HG03439 (cell line): ENCODE data around the gene SPOCK1.

ENCODE experiments used
- ATAC-seq: cut with Tn5 transposase; IDR thresholded peaks from one replicate; pipeline ENCODE4 v1.9.1; 2021; ENCODE audit warnings: mild to moderate bottlenecking, moderate library complexity; ENCODE audit not compliant: unreplicated experiment

Gene SPOCK1

GRCh38 chr5:137336161-137336560 lies 163.0 kb downstream of the SPOCK1 start:
- ATAC-seq: no peak

DNA sequence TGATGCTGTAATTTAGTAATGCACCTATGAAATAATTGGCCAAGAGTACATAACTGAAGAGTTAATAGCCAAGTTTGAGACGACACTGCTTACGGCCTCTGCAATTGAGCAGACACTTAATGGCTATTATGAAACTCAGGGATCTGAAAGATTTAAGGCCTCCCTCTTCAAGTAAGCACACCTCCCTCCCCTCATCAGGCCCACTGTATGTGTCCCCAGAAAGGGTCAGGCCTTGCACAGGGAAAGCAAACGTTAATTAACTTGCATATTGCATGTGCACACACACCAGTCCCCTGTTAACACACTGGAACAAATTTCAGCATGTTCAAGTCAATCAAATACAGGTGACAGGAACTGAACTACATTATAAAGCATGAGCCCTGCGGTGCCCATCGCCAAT lies 163.6 kb downstream of the SPOCK1 start:
- ATAC-seq: no peak

GRCh38 chr5:137333928-137334327 lies 165.2 kb downstream of the SPOCK1 start:
- no peak for ATAC-seq

- ATAC-seq: no peak
Measured at GRCh38 chr5:137333475-137333874, 165.7 kb downstream of the SPOCK1 start.

- no peak for ATAC-seq
Measured at GRCh38 chr5:137332296-137332695, 166.8 kb downstream of the SPOCK1 start.

GRCh38 chr5:137329586-137330296 lies 169.4 kb downstream of the SPOCK1 start:
- no peak for ATAC-seq

DNA sequence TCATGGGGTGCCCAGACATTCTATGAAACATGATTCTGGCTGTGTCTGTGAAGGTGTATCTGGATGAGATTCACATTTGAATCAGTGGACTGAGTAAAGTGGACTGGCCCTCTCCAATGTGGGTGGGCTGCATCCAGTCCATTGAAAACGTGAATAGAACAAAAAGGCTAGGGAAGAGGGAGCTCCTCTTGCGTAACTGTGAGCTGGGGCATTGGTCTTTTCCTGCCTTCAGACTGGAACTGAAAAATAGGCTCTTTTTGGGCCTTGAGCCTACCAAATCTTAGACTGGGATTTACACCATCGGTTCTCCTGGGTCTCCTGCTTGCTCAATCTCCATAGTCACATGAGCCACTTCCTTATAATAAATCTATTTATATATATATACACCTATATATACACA lies 170.1 kb downstream of the SPOCK1 start:
- ATAC-seq: no peak

DNA sequence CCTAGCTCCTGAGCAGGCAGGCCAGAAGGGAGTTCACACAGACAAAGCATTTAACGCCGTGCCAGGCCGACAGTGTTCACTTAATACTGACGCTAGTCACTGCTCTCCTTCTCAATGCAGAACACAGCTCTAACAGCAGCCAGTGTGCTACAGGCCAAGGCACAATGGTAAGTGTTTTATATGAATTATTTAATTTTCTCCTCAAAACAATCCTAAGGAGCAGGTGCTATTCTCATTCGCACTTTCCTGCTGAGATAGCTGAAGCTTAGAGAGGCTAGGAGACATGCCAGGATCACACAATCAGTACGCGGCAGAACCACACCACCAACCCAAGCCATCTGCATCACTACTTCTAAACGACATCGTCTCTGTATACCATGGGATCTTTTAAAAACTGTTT lies 170.7 kb downstream of the SPOCK1 start:
- no peak for ATAC-seq

DNA sequence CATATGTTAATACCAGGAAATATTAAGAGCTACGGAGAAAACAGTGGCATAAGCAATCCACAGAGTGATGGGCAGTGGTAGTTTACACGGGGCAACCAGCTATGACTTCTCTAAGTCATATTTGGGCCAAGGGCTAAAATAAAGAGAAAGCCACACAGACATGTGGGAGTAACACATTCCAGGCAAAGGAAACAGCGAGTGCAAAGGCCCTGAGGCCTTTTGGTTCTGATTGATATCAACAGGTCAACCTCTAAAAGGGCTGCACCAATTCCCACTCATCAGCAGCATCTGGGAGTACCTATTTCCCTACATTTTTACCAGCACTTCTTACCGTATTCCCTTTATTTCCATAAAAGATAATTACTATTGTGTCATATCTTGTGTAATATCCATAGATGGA lies 173.4 kb downstream of the SPOCK1 start:
- ATAC-seq: no peak

- no peak for ATAC-seq
Measured at GRCh38 chr5:137320056-137321045, 178.8 kb downstream of the SPOCK1 start.

- ATAC-seq: no peak
Measured at GRCh38 chr5:137318027-137318426, 181.1 kb downstream of the SPOCK1 start.

DNA sequence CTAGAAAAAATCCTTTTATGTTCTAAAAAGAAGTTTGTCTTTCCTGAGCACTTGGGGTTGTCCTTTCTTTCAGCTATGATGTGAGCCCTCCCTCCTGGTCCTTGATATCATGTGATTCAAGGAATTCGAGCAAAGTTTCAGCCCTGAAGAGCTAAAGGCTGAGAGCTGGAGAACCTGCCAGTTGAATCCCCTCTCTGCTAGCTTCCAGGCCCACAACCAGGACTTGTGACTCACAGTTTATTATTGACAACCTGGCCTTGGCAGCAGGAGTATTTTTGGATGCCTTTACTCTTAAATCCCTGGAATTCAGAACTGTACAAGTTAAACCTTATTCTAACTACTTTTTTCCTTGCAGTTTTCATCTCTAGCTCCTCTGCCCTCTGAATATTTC lies 182.8 kb downstream of the SPOCK1 start:
- no peak for ATAC-seq

DNA sequence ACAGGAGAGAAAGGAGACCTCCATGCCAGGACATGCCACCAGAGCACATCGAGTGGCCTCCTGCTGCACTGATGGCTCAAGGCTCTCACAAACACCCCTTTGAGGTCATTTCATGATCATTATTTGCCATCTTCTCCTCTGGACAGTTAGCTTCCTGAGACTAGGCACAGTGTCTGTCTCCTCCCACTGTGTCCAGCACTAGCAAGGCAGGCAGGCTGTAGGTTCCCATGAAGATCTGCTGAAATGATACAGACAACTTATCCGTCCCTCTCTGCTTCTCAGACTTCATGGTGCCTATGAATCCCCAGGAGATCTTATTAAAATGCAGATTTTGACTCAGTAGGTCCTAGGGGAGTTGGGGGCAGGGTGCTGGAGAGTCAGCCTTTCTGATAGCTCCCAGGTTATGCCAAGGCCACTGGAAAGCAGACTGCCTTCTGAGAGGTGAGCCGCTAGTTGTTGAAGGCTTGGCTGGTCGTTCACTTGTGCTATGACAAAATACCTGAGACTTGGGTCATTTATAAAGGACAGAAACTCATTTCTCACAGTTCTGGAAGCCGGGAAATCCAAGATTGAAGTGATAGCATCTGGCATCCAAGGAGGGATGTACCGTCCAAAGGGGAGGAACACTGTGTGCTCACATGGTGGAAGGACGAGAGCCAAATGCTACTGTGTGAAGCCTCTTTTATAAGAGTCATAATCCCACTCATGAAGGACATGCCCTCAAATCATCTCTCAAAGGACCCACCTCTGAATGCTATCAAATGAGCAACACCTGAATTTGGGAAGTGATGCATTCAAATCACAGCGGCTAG lies 183.4 kb downstream of the SPOCK1 start:
- ATAC-seq: no peak

DNA sequence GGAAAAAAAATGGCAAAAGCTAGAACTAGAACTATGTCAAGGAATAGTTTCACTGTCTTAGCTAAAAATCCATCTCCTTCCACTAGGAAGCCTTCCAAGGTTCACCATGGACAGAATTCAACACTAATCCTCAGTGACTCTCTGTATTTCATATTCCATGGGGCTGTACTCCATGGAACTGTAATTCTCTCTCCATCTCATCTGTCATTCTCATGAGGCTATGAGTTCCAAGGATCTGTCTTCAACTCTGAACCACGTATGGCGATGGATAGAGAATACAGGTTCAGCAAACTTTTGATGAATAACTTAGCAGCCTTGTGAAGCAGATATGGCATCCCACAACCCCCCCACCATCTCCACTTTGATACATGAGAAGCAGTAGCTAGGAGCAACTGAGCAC lies 184.0 kb downstream of the SPOCK1 start:
- no peak for ATAC-seq

DNA sequence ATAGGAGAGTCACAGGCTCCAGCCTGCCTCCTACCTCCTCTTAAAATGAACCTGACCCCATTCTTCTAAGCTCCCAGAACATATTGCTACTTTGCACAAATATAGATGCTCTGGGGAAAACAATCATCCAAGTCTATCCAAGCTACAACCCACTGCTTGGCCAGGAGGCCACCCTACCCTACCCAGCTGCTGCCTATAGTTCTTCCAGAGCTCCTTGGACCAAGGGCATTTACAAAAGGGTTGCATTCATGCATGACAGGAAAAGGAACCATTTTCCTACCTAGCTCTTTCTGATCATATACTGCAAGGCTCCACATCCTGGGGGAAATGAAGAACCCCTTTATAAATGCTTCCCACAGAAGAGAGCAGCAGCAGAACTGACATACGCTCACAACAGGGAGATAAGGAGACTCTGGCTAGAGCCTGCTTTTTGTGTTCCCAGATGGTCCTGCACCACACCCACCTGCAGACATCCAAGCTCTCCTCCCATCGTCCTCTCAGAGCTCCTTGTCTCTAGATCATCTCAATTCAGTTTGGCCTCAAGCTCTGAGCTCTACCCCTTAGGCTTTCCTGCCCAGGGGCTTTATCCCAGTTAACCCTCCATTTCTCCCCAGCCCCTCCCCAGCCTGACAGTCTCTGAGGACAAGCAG lies 185.5 kb downstream of the SPOCK1 start:
- no peak for ATAC-seq

DNA sequence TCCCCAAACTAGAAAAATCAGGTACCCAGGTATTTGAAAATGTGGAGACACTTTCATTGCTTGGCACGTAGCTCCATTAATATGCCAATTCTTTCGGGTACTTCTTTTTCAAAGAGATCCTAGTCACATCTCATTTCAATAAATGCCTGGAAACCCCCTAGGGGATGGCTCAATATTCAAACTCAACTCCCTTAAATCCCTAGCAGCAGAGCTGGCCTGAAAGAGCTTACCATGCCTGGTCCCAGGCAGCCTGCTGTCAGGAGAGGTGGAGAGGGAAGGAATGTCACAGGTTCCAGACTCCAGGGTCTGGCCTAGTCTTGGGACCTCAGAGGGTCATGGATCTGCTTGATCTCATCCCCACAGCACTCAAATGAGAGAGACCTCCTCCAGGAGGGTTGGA lies 187.1 kb downstream of the SPOCK1 start:
- ATAC-seq: no peak

DNA sequence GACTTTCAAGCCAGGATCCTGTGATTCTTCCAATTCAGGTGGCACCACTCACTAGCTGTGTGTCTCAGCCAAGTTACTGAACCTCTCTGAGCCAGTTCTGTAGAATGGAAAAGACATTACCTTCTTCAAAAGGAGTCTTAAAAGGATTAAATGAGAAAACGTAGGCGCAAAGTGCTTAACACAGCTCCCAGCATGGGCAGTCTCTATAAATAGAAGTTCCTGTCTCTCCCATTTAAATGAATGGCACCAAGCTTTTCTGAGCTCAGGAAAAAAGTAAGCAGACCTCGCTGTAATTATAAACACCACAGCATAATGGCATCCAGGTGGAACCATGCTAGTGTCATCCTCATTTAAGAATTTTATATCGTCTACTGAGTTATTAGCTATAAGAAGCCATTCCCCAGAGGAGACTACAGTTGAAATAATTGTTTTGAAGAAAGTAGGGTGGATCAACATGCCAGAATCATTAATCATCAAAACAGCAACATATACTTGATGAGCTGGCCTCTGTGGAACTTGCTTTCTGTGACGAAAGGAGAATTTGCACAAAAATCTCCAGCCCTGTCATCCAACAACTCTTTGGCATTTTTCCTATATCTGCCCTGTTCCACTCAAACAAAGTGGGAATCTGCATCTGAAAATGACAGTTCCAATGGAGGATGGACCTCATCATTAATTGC lies 188.9 kb downstream of the SPOCK1 start:
- no peak for ATAC-seq

DNA sequence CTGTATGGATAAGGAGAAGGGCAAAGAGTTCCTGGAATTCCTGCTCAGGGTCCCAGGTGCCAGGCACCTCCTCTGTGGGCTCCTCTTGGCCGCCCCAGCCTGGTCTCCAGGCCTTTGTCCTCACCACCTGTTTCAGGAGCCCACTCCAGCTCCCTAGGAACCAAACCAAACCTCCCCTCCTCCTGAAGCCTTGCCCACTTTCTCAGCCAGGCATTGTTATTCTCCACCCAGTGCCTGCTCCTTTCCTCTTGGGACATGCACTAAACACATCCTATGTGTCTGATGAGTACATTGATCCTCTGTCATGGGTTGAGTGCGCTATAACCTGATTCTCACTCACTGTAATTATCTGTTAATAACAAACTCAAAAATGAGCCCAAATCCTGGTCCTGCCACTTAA lies 189.8 kb downstream of the SPOCK1 start:
- no peak for ATAC-seq

- ATAC-seq: no peak
Measured at GRCh38 chr5:137308311-137308710, 190.8 kb downstream of the SPOCK1 start.

- no peak for ATAC-seq
Measured at GRCh38 chr5:137306903-137307302, 192.2 kb downstream of the SPOCK1 start.
